Esophagus mucosa (tissue), 1 donor: ENCODE measurements around the gene OR1D5. TPM values are rescaled to one million over a fixed set of nuclear protein-coding genes. Genes with fewer than 3 reads are reported as not detected.
"Not testable (repeated sequence)": the region's sequence is repeated elsewhere in the genome, so short reads cannot be mapped to it uniquely, and the experiment has no call there.

ENCODE experiments used
- ATAC-seq: fragments of 200-7000 bp; cut with Tn5 transposase; one replicate; pipeline ENCODE4 v1.9.1; 2020
- total RNA-seq: library from RNA; stranded (reverse); gene quantifications from one replicate; pipeline ENCODE4 v1.2.4, GENCODE V29; 2023
- donor health status: DM: yes; HTN: yes; CAD: no.

OR1D5 gene
- total RNA-seq = not detected

DNA sequence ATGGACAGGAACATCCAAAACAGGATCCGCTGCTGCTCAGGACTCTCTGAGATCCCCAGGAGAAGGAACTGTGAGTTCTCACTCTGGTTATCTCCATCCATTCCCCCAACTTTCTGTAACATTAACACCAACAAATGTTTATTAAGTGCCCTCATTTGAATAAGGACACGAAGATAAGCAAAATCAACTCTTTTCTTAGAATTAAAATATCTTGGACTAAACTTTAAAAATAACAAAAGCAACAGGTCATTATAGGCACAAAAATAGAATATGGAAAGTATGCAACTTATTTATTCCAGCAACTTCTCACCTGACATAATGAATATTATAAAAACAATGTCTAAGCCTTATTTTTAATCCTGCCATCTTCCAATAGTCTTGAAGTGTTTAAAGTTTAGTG is at the start of gene OR1D5:
TSS of gene OR1D5 (minus strand) at position 101 of the 400 bp plus-strand sequence. CDS start at position 101, 0 bp downstream.
- ATAC-seq = not testable (repeated sequence)

- ATAC-seq = no peak
Observed at GRCh38 chr17:3104322-3104721, 40.9 kb upstream of the OR1D5 start, which contains the start of gene OR1D2. Gene OR1D2, minus strand, starts transcription at chr17:3104422. Its CDS starts 11,426 bp downstream, at chr17:3092996.

- not testable (repeated sequence) for ATAC-seq
Observed at GRCh38 chr17:3073850-3074249, 10.4 kb upstream of the OR1D5 start.

DNA sequence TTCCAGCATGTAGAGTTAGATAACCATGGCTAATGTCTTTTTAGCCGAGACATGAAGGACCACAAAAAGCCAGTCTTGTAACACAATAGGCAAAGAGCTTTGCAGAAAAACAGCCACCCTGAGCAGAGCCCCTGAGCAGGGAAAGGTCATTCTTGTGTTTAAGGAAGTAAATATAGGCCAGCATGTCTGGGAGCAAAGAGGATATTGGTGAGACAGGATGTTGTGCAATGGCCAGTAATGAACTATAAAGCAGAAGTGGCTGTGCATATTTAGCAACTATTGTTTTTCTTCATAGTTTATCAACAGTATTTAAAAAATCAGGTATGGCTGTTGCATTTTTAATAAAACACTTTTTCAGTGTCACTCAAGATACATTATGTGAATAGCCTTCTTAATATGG is 1.8 kb upstream of the OR1D5 start:
- ATAC-seq = peak; percentile 60

DNA sequence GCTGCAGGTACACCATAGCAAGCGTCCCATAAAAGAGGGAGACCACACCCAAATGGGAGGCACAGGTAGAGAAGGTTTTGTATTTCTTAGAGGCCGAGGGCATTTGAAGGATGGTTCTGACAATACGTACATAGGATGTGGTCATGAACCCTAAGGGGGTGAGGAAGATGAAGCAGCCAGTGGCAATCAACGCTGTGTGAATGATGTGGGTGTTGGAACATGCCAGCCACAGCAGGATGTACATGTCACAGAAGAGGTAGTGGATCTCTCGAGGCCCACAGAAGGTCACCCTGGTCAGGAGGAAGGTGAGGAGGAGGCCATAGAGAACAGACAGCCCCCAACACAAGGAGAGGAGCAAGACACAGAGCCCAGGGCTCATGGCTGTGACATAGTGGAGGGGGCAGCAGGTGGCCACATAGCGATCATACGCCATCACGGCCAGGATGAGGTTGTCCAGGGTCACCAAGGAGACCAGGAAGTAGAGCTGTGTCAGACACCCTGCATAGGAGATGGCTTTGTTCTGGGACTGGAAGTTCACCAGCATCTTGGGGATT is 506 bp downstream of the OR1D5 start:
- ATAC-seq = not testable (repeated sequence)

- ATAC-seq = not testable (repeated sequence)
Observed at GRCh38 chr17:3054868-3055267, 8.5 kb downstream of the OR1D5 start.

GRCh38 chr17:3049705-3050295 is 13.6 kb downstream of the OR1D5 start:
- ATAC-seq = no peak

DNA sequence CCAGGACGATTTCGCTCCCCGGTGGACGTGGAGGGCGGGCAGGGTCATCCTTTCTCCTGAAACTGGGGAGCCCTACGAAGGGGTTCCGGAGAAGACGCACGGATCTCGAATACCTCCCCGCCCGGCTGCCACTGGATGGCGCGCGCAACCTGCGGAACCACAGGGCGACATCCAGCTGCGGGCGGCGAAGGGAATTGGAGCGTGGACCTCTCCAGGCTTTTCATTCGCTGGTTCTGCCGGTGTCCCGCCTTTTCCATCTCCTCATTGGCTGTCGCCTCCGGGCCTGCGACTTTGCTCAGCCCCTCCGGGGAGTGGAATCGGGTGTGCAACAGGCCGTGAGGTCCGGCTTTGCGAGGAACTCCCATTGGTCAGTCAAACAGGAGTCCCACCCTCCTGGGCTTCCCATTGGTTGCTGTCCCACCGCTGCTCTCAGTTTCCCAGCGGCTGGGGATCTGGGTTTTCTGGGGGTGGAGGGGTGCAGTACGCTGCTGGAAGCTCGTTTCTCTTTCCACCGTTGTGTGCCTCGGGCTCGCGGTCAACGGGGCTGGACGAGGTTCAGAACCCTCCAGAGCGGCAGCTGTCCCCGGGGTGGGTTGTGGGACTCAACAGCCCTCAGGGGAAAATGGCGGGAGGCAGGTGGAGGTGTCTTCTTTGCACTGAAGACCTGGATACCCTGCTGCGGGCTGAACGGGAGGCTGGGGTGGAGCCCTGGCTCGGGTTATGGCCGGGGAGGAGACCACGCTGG is 14.5 kb downstream of the OR1D5 start:
- peak; percentile 99 for ATAC-seq

GRCh38 chr17:3046753-3047152 is 16.7 kb downstream of the OR1D5 start:
- ATAC-seq = no peak

DNA sequence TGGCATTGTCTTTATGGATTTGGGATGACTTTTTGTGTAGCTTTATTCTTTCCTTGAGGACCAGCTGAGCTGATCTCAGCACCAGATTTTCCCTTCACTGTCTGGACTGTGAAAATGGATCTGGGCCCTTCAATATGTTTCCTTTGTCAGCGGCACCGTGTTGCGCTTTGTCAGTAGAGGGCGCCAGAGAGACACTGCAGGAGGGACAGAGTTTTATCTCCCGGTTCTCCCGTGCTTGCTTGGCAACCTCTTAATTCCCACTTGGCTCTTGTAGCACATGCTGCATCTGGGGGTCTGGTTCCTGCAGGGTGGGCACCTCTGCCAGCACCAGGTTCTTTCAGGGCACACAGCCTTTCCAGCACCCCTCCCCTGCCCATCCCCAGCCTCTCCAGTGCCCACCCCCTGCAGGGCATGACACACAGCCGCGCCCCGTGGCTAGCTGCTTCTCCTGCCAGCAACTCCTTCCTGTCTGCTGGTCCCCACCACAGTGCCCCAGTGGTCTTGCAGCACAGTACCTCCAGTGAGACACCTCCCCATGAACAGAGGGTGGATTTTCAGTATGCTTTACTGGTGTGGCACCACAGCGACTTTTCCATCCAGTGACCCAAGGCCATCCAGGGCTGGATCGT is 19.6 kb downstream of the OR1D5 start:
- ATAC-seq = no peak

- no peak for ATAC-seq
Observed at GRCh38 chr17:3040882-3041281, 22.5 kb downstream of the OR1D5 start.

DNA sequence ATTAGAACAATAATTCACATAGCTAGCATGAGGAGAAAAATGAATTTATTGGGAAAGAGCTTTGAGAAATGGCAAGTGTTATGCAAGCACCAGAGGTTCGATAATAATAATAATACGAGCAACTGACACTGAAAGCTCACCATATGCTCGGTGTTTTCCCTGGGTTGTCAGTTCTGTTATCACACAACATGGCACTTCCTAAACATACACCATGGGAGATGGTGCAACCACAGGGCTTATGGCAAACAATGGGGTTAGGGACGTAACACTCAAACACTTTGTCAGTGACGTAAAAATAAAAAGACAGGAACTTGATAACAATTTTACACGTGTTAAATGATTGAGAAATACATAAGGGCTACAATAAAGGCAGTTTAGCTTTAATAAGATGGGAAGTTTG is 23.7 kb downstream of the OR1D5 start:
- no peak for ATAC-seq

DNA sequence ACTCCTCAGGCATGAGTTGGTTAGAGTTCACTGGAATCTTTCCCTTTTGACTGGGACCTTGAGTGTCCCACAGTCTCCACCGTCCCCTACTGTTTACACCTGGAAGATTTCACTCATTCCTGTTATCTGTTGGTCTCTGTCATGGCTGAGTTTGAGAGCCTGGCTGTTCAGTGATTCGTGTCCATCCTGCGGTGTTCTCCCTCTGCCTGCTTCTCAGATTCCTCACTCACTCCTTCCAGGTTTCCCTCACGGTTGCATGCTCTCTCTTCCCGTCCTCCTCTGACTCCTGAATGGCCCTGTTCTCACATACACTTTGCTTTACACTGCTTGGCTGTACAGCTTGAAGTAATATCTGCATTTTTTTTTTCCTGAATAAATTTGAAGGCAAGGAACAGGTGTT is 24.5 kb downstream of the OR1D5 start:
- ATAC-seq = no peak

DNA sequence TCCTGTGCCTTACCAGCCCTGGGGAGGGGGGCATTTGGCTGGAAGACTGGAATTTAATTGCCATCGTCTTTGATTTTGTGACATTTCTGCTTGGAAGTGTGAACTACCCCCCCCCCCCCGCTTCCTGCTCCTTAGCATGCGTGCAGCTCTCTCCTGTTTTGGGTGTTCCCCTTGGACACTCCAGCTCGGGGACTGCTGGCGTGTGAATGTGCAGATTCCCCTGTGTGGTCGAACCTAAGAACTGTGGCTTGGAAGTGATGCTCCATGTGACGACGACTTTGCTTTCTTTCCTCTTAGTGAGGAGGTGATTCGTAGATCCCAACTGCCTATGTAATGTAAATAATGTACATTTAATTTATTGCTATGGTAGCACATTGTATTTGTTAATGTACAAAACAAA is 26.1 kb downstream of the OR1D5 start:
- no peak for ATAC-seq

DNA sequence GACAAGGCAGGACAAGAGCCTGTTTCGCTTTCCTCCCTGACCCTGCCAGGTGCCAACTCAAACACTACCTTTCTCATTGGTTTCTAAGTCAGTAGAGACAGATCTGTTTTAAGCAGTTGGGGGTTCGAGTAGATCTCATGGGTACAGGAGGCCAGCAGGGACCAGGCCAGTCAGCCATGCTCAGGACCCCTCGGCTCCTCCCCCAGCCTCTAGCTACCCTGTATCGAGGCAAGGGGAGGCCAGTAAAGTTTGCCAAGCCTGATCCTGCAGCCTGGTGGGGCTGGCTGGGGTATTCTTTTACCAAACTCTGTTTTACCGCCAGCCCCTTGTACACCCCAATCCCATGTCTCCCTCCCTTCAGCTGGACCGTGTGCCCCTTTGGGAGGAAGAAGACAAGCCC is 26.6 kb downstream of the OR1D5 start:
- no peak for ATAC-seq

- ATAC-seq = no peak
Observed at GRCh38 chr17:3035968-3036280, 27.5 kb downstream of the OR1D5 start.

- no peak for ATAC-seq
Observed at GRCh38 chr17:3035256-3035967, 28.0 kb downstream of the OR1D5 start.

GRCh38 chr17:3034578-3034920 is 28.9 kb downstream of the OR1D5 start:
- ATAC-seq = no peak

DNA sequence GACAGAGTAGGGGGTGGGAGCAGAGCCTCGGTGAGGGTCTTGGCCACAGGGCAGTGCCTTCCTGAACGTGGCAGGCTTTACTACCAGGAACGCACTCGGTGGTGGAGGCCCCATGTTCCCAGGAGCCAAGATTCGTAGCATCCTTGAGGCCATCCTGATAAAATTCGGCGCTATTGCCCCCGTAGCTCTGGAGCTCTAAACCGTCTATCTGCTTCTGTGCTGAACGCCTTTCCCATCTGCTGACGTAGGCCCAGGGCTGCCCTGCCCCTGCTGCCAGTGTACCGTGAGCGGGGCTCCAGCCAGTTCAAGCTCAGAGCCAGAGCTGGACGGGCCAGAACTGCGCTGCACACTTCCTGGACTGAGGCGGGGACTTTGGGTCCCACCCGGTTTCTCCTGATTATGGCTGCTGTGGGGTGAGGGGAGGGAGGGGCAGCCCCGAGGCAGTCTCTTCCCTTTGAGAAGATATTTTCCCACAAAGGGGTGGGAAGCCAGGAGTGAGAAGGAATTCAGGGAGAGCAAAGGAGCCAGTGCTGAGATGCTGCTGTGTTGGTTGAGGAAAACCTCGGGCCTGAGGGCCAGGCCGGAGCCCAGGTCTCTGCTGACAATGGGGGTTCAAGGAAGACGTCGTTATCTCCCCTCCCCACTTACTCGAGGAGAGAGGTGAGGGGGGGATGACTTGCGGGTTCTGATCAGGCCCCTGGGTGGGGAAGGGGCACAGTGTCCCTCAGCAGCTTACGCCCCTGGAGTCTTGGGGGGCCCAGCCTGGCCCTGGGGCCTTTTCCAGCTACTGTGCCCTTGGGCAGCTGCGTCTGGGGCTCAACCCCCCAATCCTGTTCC is 29.4 kb downstream of the OR1D5 start:
- ATAC-seq = peak; percentile 20

DNA sequence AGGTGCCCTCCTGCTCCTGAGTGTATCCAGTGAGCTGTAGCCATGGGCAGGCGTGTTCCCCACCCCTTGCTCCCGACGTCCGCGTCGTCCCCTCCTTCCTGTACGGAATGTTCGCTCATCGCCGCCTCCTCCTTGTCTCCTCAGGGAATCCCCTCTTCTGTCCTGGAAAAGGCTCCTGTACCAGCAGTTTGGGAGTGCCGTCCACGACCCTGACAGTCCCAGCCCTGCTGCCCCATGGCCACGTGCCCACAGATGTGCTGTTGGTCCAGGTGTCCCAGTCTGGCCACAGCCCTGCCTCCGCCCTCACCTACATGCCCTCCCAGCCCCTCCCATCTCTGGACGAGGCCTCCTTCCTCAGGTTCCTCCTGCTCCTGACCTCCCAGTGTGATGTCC is 30.2 kb downstream of the OR1D5 start:
- no peak for ATAC-seq

- no peak for ATAC-seq
Observed at GRCh38 chr17:3032258-3033247, 30.9 kb downstream of the OR1D5 start.
